Measurements from ENCODE around the gene MROH8.

The MROH8 gene

GRCh38 chr20:37178839-37179682, at the start of gene MROH8, which contains the start of gene RPN2:
MROH8 (minus strand) TSS chr20:37179548.
RPN2 (plus strand) TSS chr20:37179330; CDS start chr20:37179357, 27 bp downstream.
- peak; percentile 99 to 100 for DNase-seq

- no peak for DNase-seq
These were observed 49.3 kb upstream of the MROH8 start for GRCh38 chr20:37228656-37229055.

DNA sequence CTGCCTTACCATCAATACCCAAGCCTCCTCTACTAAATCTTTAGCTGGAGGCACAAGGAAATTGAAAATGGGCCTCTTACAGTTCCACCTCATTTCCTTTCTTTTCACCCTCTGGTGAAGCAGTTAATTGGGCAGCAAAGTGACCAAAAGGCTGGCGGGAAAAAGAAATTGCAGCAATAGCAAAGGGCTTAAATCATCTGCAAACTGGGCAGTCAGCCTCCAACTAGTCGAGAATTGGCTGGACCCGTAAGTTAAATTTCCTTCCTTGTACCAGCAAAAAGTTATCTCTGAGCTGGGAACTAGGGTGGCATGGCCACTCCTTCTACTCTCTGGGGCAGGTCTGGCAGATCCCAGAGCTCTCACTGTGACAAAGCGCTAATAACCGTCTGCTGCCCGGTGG, 48.7 kb upstream of the MROH8 start:
- DNase-seq, result no peak

DNA sequence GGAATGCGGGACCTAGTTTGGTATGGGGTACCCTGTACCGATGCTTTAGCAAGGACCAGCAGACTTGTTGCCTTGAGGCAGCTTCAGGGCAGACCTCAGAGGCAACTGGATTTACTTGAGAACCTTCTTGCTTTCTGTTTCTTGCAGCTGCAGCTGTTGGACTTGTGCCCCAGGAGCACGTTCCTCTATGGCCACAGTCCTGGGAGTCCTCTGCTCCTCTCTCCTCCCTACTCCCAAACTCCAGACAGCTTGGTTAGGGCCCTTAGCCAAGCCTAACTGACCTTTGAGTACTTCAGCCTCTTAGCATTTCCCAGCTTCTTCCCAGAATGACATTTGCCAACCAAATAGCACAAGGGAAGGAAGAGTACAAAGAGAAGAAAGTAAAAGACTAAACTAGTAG, 47.5 kb upstream of the MROH8 start:
- DNase-seq, result no peak

GRCh38 chr20:37225146-37225545, 45.8 kb upstream of the MROH8 start:
- DNase-seq, result no peak

DNA sequence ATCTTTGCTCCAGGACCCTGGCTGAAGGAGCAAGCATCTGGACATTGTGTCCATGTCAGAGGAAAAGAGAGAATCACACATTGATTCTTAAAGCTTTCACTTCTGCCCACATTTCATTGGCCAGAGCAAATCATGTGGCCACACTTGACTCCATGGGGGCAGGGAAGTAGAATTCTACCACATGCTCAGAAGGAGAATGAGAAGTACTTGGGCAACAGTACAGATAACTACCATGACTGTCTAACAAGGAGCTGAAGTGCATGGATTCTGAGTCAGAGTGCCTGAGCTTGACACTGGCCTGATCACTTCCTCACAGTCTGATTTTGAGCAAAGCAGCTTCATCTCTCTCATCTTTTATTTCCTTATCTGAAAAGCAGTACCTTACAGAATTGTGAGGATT, 43.7 kb upstream of the MROH8 start:
- DNase-seq, result no peak

GRCh38 chr20:37222086-37222485, 42.7 kb upstream of the MROH8 start:
- DNase-seq, result no peak

DNA sequence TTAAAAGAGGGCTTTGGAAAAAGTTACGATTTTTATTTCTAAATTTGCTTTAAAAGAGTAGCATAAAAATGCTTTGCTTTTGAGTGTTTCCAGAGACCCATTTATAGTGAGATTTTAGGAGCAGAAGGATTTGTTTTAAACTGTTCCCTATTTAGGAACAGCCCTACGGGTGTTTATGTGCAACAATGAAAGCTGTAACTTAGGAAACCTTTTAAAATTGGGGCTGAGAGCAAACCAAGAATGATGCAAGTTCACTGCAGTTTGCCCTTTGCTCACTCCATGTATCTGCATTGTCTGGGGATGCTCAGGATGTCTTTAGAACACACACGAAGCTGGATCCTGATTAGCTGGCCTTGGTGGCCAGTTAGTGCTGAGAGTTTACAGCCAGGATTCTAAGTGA, 41.4 kb upstream of the MROH8 start:
- DNase-seq, result no peak

DNA sequence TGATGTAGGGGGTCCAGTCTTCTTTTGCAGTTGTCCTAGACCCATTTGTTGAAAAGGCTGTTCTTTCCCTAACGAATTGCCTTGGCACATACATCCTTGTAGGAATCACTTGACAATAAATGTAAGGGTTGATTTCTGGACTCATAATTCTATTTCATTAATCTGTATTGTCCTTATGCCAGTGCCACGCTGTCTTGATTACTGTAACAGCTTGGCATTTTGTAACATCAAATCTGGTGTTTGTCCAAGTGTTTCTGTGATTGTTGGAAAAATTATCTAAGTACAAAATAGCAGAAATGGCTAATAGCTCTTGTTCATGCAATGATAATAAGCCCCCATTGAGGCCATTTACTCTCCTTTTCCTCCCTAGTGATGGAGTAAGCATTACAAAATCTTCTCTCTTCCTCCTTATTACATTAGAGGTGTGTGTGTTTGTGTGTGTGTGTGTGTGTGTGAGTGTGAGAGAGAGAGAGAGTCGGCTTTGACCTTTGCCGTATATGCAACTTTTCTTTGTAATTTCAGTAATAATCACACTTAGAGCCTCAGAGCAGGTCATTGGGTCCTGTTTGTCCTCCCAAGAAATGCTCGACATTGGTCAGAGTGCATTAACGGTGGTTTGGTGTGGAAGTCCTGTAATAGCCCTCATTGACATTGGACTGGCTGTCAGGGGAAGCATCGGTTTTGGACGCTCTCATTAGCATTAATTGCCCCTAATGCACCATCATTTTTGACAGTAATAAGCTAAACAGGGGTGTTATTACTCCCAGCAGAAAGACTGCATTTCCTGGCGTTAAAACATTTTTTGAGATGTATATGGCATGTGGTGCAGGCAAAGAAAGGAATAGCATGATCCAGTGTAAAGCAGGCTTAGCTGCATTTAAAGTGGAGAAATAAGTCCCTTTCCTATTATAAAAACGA, 40.7 kb upstream of the MROH8 start:
- no peak for DNase-seq

- no peak for DNase-seq
These were observed 39.6 kb upstream of the MROH8 start for GRCh38 chr20:37218976-37219375.

GRCh38 chr20:37218441-37218840, 39.1 kb upstream of the MROH8 start:
- DNase-seq, result no peak

DNA sequence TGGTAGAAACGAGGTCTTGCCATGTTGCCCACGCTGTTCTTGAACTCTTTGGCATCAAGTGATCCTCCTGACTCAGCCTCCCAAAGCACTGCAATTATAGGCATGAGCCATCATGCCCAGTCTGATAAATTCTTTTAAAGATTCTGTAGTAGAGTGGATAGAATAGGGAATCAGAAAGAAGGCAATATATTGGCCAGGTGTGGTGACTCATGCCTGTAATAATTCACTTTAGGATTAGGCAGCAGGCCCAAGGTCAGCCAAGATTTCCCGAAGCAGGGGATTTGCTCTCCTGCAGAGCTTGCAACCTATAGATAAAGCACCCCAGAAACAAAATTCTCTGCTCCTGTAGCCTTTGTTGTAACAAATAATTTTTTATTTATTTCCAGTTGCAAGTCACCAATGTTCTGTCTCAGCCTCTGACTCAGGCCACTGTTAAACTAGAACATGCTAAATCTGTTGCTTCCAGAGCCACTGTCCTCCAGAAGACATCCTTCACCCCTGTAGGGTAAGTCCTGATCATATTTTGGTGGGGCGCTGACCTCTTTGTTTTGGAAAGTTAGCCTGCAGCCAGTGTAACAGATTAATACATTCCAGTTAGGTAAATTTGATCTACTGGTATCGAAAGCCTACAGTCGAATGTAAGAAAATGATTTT, 30.4 kb upstream of the MROH8 start:
- DNase-seq, result no peak

DNA sequence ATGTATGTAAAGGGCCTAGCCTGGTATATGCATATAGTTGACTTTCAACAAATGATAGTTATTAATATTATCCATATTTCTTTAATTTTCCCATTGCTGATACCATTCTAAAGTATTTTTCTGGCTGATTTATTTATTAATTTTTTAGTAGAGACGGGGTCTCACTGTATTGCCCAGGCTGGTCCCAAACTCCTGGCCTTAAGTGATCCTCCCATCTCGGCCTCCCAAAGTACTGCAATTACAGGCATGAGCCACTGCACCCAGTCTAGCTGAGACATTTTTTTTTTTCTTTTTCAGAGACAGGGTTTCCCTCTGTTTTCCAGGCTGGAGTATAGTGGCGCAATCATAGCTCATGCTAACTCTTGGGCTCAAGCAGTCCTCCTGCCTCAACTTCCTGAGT, 29.8 kb upstream of the MROH8 start:
- DNase-seq, result no peak

DNA sequence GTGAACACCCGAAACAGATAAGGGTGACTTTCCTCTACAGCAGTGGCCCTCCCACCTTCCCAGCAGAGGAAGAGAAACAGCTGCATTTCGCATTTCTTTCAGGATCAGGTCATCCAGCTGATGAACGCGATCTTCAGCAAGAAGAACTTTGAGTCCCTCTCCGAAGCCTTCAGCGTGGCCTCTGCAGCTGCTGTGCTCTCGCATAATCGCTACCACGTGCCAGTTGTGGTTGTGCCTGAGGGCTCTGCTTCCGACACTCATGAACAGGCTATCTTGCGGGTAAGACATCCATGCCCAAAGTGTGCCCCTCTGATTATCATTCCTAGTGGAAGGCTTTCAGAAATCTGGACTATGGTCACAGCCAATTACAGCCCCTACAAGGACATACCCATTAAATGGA, 27.8 kb upstream of the MROH8 start:
- no peak for DNase-seq

GRCh38 chr20:37205794-37206193, 26.4 kb upstream of the MROH8 start:
- no peak for DNase-seq

- DNase-seq, result no peak
These were observed 25.8 kb upstream of the MROH8 start for GRCh38 chr20:37205130-37205529.

DNA sequence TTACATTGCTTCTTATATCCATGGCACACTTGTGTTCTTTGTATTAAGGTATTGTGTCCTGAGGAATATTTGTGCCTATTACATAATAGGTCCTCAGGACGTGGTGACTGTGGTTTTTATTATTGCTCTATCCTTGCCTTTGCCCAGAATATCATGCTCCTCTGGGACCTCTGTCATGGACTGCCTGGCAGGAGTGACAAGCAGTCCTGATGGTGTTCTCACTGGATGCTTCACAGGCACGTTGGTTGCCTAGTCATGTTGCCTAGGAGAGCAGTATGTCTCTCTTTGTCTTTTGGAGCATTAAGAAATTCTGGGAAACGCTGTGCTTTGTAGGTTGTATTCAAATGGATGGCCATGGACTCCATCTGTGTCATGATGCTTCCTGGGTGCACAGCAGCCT, 24.7 kb upstream of the MROH8 start:
- no peak for DNase-seq

DNA sequence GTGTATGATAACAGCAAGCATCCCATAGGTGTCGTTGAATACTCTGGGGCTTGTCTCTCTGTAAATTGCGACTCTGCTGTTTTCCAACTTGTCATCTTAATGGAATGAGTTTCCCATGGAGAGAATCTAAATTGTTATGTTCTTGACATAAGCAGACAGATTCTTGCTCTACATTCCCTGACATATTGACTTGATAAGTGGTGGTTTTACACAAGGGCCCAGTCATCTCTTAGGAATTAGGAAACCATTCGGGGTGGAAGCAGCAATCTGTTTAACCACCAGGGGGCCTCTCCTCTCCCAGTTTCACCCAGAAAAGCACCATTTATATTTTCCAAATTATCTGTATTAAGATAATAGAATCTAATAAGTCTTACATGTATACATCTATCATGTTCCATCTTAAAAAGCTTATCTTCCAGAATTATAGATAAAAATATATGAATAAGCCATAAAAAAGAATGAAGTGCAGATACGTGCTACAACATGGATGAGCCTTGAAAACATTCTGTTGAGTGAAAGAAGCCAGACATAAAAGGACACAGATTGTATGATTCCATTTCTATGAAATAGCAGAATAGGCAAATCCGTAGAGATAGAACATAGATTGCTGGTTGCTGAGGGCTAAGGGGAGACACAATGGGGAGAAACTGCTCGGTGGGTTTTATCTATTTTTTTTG, 23.1 kb upstream of the MROH8 start:
- peak; percentile 98 for DNase-seq

GRCh38 chr20:37201827-37202162, 22.4 kb upstream of the MROH8 start:
- no peak for DNase-seq

- no peak for DNase-seq
These were observed 21.8 kb upstream of the MROH8 start for GRCh38 chr20:37200926-37201826.

DNA sequence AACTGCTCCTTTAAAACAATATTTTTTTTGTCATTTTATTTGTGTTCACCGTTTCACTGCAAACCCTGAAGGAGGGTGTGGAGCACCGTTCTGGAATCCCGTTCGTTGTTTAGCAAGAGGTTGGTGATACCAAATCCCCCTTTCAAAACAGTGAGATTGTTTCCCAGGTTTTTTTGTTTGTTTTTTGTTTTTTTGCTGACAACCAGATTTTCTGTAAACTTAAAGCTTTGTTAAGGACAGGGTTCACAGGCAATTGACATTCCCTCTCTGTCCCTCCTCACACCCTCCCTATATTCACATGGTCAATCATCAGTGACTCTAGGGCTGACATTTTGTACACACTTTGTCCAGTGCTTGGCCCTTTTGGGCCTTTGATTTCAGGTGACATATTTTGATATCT, 21.0 kb upstream of the MROH8 start:
- no peak for DNase-seq
